ENCODE results near the gene SPC24.
"Not testable (repeated sequence)": the region's sequence is repeated elsewhere in the genome, so short reads cannot be mapped to it uniquely, and the experiment has no call there.

Gene SPC24

GRCh38 chr19:11100049-11100448 lies 55.5 kb downstream of the SPC24 start:
- Histone ChIP-seq H3K27me3 (ENCODE audit: low read depth) (no peaks in the 10 kb centered on the region), H3K36me3 (replicated peaks) (peaks cover 84% of the 10 kb centered on the region), H3K9me3 (no peaks in the 10 kb centered on the region), H3K4me3 (no peak overlapping the region), H3K4me1 (no peaks in the 10 kb centered on the region; the same call in 1 of the 2 replicates)
- in situ Hi-C loops (cut with MboI; ENCODE audit: low sequenced_read_pairs), result loop anchor here (25.0 kb wide), 1 partner anchor 938 kb away; no protein-coding TSS in a partner anchor
- no peak for DNase-seq (ENCODE audit: low spot score in 2 of 2)

DNA sequence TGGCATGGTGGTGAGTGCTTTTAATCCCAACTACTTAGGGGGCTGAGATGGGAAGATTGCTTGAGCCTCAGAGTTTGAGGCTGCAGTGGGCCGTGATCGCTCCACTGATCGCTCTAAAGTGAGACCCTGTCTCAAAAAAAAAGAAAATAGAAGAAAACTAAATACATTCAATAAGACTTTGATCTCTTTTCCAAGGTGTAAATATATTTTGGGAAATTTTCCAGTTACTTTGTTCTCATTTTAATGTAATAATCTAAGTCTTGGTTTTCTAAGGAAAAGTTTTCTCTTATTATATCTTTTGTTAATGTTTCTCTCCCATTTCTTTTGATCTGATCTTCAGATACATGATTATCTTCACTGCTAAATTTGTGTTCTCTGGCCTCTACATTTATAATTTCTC lies 56.7 kb downstream of the SPC24 start:
- in situ Hi-C loops (cut with MboI; ENCODE audit: low sequenced_read_pairs), result no loop called here
- H3K4me3 ChIP-seq, result no peak overlapping the region
- H3K27me3 ChIP-seq (ENCODE audit: low read depth), result no peaks in the 10 kb centered on the region
- peaks cover 4% of the 10 kb centered on the region; the same call in 1 of the 2 replicates for H3K4me1 ChIP-seq
- no peak for DNase-seq (ENCODE audit: low spot score in 2 of 2)
- H3K9me3 ChIP-seq, result no peaks in the 10 kb centered on the region
- H3K36me3 ChIP-seq (replicated peaks), result peaks cover 84% of the 10 kb centered on the region

- H3K36me3 ChIP-seq (replicated peaks), result peaks cover 84% of the 10 kb centered on the region
- DNase-seq (ENCODE audit: low spot score in 2 of 2), result no peak
- in situ Hi-C loops (cut with MboI; ENCODE audit: low sequenced_read_pairs), result no loop called here
- no peaks in the 10 kb centered on the region for H3K27me3 ChIP-seq (ENCODE audit: low read depth)
- H3K9me3 ChIP-seq, result no peaks in the 10 kb centered on the region
- no peak overlapping the region for H3K4me3 ChIP-seq
- H3K4me1 ChIP-seq, result peaks cover 4% of the 10 kb centered on the region; the same call in 1 of the 2 replicates
Measured at GRCh38 chr19:11098327-11098726, 57.3 kb downstream of the SPC24 start.

DNA sequence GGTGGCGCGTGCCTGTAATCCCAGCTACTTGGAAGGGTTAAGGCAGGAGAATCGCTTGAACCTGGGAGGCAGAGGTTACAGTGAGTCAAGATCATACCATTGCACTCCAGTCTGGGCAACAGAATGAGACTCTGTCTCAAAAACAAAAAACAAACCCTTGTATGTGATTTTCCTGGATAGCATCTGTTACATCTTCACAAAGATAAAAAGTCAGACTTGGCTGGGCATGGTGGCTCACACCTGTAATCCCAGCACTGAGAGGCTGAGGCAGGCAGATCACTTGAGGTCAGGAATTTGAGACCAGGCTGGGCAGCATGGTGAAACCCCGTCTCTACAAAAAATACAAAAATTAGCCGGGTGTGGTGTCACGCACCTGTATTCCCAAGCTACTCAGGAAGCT lies 58.2 kb downstream of the SPC24 start:
- in situ Hi-C loops (cut with MboI; ENCODE audit: low sequenced_read_pairs); H3K4me1 ChIP-seq; DNase-seq (ENCODE audit: low spot score in 2 of 2); H3K27me3 ChIP-seq (ENCODE audit: low read depth); H3K4me3 ChIP-seq; H3K9me3 ChIP-seq: not testable (repeated sequence)
- peaks cover 84% of the 10 kb centered on the region for H3K36me3 ChIP-seq (replicated peaks)

GRCh38 chr19:11096210-11096841 lies 59.3 kb downstream of the SPC24 start:
- in situ Hi-C loops (cut with MboI; ENCODE audit: low sequenced_read_pairs), result no loop called here
- H3K4me1 ChIP-seq, result peaks cover 16% of the 10 kb centered on the region
- no peak for DNase-seq (ENCODE audit: low spot score in 2 of 2)
- H3K36me3 ChIP-seq (replicated peaks), result peaks cover 82% of the 10 kb centered on the region
- no peaks in the 10 kb centered on the region for H3K27me3 ChIP-seq (ENCODE audit: low read depth)
- H3K4me3 ChIP-seq, result no peak overlapping the region
- no peaks in the 10 kb centered on the region for H3K9me3 ChIP-seq

All from HAP-1 (cell line).